Omental fat pad (tissue), 4 donors: ENCODE results near the gene DNAH17. TPM values are rescaled to one million over a fixed set of nuclear protein-coding genes. Genes with fewer than 3 reads are reported as not detected.

Source experiments
- ATAC-seq: fragments of 150-250 bp; one replicate; pipeline ENCODE4 v1.9.1; 2016; ENCODE audit warnings: mild to moderate bottlenecking, moderate library complexity; ENCODE audit not compliant: low FRiP score
- DNase-seq: peaks from one replicate; pipeline ENCODE4 v3.0.0-alpha.2; 2019; ENCODE audit warnings: low spot score
- total RNA-seq, 4 donors: library from RNA; depleted of rRNA; stranded (reverse); fragments of >200 nt; gene quantifications; one replicate each; pipeline ENCODE4 v1.1.0, GENCODE V29; 2016
- TF ChIP-seq, protein P1 (sequence below), 3 donors: fragments of 450-650 bp; IDR thresholded peaks; one replicate each; pipeline ENCODE4 v1.5.1; 2016 to 2017; ENCODE audit warnings: antibody characterized with exemption in 3 of 3, mild to moderate bottlenecking in 3 of 3, moderate library complexity in 2 of 3

The DNAH17 gene
- total RNA-seq, 4 donors from 2014 or later, result 0.24 to 1.4 (median 0.34) TPM

DNA sequence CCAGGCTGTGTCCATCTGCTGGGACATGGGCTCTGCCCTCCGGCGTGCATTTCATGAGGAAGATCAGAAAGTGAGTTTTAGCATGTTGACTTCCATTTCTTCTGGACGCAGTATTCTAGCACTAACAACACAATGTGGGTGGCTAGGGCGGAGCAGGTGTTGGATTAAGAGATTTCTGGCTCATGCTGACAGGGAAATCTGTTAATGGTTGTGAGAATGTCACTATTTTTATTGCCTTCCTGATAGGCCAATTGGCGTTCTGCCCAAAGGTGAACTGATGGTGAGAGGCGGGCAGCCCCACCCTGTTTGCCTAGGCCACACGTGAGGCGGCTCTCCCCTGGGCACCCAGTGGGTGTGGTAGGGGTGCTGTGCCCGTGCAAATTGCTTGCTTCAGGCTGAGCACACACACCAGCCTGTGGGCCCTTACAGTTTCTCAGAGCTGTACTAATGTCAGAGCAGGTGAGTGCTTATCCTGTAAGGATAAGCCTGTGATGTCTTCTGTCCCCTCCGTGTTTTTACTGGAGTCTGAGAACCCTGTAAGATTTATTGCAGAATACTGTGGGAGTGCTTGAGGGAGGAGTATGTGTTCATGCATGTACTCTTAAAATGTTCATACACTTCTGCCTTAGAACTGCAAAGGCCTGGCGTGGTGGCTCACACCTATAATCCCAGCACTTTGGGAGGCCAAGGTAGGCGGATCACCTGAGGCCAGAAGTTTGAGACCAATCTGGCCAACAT, 167.8 kb downstream of the DNAH17 start:
- ATAC-seq, result no peak

DNA sequence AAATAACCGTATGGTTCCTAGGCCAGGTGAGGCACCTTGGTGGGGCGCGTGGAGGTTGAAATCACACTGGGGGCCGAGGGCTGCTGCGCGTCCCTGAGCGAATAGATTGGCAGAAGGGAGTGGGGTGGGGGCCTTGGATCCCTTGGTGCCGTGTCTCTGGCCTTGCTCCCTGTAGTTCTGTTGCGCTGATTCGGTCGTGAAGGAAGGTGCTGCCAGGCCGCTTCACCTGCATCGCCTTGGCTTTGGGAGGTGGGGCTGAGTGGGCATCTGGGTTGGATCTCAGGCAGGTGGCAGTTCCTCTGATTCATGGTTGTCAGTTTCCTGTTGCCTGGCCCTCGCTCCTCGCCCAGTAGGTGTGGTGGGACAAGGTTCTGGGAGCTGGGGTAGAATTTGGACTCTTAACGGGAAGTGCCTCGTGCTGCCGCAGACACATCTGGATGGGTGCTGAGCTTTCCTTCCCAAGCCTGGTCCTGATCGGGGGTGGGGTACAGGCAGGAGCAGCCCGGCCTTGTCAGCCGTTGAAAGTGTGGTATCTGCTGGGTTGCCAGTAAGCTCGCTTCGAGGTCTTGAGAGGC, 168.6 kb downstream of the DNAH17 start:
- ATAC-seq, result no peak
- DNase-seq, result no peak
- TF ChIP-seq, protein P1, sequence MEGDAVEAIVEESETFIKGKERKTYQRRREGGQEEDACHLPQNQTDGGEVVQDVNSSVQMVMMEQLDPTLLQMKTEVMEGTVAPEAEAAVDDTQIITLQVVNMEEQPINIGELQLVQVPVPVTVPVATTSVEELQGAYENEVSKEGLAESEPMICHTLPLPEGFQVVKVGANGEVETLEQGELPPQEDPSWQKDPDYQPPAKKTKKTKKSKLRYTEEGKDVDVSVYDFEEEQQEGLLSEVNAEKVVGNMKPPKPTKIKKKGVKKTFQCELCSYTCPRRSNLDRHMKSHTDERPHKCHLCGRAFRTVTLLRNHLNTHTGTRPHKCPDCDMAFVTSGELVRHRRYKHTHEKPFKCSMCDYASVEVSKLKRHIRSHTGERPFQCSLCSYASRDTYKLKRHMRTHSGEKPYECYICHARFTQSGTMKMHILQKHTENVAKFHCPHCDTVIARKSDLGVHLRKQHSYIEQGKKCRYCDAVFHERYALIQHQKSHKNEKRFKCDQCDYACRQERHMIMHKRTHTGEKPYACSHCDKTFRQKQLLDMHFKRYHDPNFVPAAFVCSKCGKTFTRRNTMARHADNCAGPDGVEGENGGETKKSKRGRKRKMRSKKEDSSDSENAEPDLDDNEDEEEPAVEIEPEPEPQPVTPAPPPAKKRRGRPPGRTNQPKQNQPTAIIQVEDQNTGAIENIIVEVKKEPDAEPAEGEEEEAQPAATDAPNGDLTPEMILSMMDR (IDR thresholded peaks at IDR 0.05), result no peak

More for the DNA sequence above, 167.8 kb downstream of the DNAH17 start:
- DNase-seq, result no peak
- TF ChIP-seq, protein P1 (IDR thresholded peaks at IDR 0.05), result no peak

DNA sequence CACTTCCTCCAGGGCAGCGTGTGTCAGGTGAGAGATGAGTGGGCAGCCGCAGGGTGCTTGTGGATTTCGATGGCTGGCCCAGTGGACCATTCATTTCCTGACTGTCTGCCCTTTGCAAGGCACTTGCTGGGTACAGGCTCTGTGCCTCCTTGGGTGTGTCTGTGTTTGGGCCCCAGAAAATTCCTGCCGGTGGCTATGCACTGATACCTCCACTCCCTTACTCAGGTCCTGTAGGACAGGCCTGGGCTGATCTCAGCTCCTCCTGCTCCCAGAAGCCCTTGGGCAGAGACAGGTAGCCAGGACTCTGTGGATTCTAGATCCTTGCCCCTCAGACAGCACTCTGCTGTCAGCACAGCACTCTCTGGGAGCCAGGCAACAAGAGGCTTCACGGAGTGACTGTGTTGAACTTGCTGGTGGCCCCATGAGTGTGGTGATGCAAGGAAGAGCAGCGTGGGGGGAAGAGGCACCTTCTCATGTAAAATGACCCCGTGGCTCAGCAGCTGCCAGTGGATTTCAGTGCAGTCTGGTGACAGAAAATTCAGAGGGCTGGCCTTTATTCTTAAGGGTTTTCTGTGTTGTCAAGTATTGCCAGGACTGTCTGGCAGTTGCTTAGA, 169.7 kb downstream of the DNAH17 start:
- DNase-seq (no peak), ATAC-seq (no peak)
- TF ChIP-seq, protein P1 (IDR thresholded peaks at IDR 0.05), result no peak

DNA sequence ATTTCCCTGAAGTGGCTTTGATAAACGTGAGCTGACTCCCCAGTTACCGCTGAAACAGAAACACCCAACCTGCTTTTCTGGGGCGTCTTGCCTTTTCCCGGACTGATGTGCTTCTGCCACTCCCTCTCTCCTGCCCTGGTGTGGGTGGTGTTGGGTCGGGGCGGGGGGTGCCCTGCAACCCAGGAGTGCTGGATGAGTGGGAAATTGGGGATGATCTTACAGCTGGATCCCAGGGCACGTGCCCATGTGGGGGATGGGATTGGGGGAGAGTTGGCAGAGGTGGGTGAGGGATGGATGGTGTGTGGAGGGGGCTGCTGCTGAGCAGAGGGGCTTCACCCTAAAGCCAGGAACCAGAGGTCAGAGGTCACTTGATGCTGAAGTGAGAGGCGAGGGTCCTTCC, 170.3 kb downstream of the DNAH17 start:
- ATAC-seq (no peak), DNase-seq (no peak)
- TF ChIP-seq, protein P1 (IDR thresholded peaks at IDR 0.05), result no peak

DNA sequence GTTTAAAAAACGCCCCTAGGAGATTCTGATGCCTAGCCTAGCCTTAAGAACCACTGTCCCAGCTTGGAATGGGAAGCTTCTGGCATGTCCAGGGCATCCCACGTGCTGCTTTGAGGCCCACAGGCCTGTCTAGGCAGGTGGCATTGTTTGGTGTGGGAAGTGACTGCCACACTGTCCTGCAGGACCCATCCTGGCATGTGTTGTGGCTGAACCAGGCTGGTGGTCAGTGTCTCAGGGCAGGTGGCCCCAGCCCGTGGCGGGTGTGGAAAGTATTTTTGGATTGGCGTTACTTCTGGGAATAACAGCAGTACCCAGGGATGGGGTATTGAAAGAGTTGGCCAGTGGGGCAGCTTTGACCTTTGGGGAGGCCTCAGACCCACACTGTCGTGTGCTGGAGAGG, 170.8 kb downstream of the DNAH17 start:
- TF ChIP-seq, protein P1 (IDR thresholded peaks at IDR 0.05), result no peak
- DNase-seq (no peak), ATAC-seq (no peak)

DNA sequence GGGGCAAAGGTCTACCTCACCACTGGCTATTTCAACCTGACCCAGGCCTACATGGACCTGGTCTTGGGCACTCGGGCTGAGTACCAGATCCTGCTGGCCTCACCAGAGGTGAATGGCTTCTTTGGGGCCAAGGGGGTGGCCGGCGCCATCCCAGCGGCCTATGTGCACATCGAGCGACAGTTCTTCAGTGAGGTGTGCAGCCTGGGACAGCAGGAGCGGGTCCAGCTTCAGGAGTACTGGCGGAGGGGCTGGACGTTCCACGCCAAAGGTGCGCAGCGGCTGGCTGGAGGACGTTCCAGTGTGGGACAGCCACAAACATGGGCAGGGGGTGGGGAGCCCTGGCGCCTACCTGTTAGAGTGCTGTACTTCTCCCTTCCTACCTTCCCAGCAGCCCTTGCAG, 173.4 kb downstream of the DNAH17 start:
- TF ChIP-seq, protein P1 (IDR thresholded peaks at IDR 0.05), result no peak
- ATAC-seq, result no peak
- DNase-seq, result no peak
